GM19452 (cell line): Measurements from ENCODE around the gene GPR87.

ENCODE experiments used
- ATAC-seq: cut with Tn5 transposase; IDR thresholded peaks from one replicate; pipeline ENCODE4 v1.9.1; 2021; ENCODE audit not compliant: unreplicated experiment

GPR87 gene

DNA sequence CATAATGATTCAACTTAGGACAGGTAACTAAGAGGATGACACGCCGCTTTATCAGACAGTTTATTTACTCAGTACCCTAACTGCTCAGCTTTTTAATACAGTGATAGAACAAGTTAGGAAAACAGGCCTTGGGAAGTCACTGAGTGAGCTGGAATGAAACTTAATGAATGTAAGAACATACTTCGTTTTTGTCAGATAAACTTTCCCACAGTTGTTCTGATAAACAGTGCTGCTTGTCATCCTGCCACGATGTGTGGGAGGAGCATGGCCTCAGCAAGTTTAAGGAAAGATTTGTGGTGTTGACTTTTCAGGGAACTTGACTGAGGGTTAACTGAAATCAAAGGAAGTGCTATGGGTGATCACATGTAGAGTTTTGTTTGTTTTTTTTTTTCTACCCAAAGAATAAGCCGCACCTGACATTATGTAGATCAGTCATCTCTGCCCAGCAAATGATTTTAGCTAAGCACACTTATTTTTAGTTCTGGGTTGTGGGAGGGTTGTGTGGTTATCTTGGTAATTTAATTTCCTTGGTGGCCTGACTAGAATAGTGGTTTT, 32.6 kb downstream of the GPR87 start:
- ATAC-seq, result no peak

DNA sequence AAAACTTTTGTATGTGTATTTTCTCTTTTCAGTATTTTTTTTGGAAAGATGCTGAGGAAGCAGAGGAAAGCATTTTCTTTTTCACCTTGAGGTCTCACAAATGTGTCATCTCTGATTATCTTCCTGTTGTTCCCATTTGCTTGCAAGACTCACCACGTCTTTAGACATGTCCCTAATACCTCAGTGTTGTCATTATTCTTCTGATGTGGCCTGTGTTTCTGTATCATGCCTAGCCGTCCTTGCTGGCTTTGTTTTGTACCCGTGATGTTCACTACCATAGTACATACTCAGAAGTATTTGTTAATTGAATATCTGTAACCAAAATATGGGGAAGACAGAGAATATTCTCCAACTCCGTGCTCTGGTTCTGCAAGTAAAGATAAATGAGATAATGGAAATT, 33.2 kb downstream of the GPR87 start:
- ATAC-seq, result no peak

DNA sequence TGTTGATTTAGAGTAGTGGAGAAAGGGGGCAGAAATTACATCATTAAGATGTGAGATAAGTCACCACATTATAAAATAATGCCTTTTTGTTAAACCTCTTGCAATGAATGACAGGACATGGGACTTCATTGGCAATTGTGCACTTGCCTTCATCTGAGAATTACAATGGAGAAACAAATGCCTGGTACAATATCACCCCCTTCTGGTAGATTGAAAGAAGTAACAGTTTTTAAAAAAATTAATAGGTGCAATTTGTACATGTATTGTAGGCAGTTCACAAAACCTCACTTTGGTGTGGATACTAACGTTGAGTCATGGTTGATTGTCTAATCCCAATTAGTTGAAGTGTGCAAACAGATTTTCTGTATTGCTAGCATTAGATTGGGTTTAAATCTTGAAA, 33.7 kb downstream of the GPR87 start:
- no peak for ATAC-seq

DNA sequence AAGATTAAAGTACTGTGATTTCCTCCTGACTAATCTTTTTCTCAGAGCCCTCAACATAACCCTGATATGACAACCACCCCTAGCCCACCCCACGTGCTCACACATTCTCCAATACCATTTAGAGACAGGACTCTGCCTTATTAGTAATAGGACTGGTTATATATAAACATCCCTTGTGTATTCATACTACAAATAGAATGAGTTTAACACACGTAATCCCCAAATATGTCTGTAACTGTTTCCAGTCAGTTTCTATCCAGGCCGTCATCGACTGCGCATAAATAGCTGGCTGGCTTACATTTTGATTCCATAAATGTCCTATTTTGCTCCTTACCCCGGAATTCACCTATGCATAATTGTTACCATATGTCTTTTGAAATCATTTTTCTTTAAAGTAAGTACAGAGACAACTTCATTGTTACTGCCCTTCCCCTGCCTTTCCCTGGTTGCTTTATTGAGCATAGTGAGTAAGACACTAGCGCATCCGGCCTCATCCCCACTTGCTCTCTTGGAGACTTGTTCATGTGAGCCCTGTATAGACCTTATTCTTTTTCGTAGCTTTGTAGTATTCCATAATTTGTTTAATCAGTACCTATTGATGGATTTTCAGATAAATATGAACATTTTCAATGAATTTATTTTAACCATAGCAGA, 34.8 kb downstream of the GPR87 start:
- no peak for ATAC-seq

DNA sequence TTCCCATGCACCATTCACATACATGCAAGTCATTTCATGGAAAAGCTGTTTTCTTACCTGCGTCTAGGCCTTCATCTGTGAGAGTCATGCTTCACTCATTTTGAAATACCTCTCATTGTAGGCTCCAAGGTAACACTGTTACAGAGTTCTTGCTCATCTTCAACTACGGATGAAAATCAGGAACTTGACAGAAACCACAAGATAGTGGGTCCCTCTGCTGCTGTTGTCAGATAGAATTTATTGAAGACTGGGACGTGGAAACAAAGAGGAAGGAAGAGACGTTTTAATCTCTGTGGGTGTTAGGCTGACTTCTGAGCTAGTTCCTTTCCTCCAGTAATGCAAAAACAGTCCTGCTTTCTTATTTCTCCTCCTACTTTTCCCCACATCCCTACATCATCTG, 38.4 kb downstream of the GPR87 start, which contains the start of gene P2RY14:
TSS of gene P2RY14 (minus strand) at position 313 of the 400 bp plus-strand sequence. CDS start 64,226 bp downstream, outside the sequence.
- ATAC-seq, result no peak

DNA sequence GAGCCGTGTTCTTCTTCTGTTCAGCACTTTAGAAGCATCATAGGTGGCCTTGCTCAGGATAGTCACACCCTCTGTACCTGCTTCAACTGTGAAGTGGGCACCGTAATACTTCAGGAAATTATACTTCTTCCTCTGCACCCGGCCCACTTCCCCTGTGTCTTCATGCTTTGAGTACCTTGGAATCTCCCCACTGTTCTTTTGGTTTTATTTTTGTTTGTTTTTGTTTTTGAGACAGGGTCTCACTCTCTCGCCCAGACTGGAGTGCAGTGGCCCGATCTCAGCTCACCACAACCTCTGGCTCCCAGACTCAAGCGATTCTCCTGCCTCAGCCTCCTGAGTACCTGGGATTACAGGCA, 40.0 kb downstream of the GPR87 start:
- peak; percentile 72 for ATAC-seq

DNA sequence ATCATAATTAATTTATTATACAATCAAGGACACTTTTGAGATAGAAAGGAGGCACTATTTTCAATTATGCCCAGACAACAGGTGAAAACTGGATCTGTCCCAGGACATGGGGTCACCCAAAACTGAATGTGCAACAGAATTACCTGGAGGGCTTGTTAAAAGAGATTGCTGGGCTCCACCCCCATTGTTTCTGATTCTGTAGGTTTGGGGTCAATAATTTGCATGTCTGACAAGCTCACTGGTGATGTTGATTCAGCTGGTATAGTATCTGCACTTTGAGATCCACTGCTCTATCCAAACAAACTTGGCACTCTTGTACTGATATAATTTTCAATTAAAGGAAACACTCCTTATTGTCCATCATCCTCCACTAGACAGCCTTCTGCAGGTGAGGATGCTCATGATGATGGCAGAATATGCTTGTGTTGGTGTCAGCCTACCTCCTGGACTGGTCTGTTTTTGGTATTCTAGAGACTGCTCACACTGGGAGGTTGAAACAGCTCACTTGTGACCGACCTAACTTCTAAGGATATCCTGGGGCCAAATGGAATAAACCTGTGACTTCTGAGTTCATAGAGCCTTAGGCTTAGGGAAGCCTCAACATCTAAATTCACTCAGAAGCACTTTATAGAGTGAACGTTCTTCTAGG, 40.5 kb downstream of the GPR87 start:
- peak; percentile 17 for ATAC-seq

DNA sequence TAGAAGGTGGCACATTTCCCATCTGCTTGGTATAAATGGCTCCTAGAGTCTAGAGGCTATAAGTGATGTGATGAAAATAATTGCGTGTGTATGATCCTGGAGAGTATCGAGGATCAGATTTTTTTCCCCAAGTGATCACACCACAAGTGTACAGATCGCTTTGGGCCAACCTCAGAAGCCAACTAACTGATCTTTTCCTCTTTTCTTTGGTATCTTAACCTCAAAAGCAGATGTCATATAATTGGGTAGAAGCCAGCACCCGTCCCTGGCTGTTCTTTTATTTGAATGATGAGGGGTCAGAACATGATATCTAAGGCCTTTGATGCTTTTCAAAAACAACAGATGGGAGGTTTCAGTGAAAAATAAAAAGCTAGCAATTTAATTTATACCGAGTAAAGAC, 41.5 kb downstream of the GPR87 start:
- ATAC-seq, result no peak

DNA sequence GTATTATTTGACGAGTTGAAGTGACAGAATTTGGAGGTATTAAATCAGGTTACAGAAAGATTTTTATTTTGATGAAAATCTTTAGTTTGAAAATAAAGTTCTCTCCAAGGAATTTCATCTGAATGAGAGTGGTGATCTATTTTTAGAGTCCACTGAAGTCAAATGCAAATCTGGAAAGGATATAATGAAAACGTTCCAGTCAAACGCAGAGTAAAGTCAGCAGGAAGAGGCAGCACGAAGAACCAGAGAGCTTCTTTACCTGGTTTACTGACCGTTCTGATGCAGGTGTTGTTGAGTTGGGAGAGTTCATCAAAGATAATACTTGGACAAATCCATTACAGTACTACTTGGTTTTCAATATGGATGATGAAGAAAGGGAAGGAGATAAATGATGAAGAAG, 47.0 kb downstream of the GPR87 start:
- ATAC-seq, result no peak

DNA sequence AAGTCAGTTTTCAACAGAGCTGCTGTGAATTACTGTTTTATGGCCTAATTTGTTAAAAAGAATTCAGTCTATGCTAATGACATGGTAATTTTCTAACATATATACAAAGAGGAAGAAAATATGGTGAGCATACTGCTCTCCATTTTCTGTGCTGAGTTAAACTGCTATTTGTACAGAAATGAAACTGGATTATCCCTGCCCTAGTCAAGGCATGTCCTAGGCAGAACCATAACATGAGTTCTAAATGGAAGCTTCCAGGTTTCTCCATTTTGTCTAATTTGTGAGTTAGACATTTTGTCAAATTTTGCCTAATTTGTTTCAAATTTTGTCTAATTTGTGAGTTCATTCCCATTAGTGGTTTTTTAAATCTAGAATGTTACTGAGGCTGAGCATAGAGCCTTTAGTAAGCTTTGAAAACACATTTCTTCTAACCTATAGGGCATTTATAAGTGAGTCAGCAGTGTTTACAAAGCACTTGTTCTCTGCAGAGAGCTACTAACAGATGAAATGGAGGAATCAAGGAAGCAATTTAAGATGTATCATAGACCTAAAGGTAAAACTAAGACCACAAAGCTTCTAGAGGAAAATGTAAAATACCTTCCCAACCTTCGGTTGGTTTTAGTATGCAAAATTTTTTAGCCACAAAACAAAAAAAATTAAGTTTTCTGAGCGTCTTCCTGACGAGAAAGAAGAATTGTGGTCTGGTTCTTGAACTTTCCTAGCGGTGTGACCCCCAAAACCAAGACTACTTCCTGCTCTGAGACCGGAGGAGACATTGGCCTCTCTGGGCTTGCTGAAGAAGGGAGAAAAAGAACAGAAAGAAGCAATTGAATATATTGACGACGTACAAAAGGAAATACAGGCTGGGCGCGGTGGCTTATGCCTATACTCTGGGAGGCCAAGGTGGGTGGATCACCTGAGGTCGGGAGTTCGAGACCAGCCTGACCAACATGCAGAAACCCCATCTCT, 48.1 kb downstream of the GPR87 start:
- ATAC-seq, result peak; percentile 51

DNA sequence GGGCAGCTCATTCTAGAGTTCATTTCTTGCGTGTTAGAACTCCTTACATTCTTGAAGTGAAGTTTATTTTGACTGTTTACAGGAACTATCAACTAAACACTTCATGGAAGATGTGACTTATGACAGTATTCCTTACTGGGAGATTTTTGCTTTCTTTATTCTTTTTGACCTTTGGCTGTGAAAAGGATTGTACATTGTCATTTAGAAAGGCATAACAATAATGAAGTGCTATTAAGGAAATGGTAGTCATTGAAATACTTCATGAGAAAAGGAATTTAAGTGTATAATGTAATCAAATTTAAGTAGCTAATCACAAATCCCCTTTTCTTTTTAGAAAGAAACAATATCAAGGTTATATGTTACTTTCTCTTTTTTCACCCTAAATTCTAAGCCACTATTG, 49.6 kb downstream of the GPR87 start:
- no peak for ATAC-seq

DNA sequence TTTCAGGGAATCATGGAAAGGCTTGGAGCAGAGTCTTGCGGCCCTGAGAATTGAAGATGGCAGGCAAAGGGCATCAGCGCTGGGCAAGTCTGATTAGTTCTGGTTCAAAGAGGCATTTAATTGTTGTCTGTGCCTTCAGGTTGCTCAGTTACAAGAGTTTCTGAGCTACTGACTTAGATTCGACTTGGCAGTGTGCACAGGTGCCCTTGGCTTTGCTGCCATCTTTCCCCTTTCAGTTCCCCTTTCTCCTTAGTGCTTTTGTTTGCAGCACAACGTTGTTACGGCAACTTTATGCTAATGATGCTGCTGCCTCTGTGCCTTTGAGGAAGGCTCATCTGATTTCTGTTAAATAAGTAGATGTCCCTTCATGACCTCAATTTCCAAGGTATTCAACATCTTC, 50.8 kb downstream of the GPR87 start:
- ATAC-seq, result peak; percentile 98

DNA sequence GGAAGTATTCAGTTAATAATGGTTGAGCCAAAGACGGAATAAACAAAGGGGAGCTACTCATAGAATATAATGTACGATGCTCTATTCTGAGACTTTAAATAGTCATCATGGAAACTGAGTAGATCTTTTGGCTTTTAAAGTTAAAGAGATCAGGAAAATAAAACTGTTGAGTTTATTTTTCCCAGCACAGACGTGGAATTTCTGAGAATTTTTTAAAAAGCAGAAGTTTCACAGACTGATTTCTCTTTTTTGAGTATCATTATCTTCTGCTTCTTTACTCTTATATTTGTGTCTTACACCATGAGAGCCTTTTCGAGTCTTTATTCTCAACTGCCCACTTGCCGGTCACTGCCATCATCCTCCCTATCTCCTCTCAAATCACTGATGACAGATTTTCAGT, 51.5 kb downstream of the GPR87 start:
- no peak for ATAC-seq

DNA sequence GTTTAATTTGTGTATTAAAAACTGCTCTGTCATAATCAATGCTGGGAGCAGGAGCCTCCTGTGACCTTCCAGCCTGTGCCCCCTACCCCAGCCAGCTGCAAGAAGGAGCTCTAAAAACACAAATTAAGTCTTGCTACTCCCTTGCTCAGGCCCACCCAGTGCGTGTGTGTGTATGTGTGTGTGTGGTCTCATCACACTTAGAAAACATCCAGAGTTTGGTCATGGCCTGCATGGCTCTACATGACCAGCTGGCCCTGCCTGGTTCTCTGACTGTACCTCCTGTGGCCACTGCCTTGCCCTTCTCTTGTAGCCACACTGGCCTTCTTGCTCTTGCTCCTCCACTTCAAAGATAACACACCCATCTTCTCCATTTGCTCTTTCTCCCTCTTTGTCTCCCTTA, 52.0 kb downstream of the GPR87 start:
- no peak for ATAC-seq

DNA sequence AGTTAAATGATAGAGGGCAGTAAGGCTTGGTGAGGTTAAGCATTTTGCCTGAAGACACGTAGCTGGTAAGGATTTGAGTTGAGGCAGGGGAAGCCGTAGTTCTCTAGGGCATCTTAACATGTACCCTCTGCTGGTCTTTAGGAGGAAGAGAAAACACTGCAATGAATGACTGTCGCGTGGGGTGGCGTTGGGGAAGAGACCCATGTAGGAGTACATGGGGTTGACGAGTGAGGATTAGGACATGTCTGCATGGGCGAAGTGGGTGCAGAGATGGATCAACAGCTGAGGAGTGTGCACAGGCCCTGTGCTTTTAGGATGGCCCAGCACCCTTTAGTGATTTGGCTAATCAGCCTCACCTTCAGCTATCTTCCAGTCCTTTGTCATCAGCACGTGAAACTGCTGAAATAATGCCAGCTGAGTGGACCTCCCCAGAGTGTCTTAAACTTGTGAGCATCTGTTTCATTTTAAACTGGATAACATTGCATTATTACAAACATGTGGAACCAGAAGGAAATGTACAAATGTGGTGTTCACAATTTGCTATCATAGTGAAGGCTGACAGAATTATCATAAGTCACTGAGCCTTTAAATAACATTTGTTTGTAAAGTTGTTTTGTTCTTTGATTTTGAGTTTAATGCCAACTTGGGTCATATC, 53.6 kb downstream of the GPR87 start:
- no peak for ATAC-seq

DNA sequence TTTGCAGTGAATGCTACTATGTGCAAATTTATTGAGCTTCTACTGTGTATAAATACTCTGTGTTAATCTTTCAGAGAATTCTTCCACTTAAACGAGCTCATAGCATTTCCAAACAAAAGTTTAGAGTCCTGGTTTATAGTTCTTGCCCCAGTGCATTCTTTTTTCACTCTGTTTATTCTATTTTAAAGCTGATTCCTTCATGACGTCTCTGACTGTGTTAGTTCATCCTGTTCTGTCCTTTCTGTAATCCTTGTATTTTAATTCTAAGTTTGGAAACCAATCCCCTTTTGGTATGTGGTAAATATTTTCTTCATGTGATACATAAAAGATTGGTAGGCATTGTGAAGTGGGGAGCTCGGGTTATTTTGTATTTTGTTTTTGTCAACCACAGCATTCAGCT, 57.0 kb downstream of the GPR87 start:
- ATAC-seq, result no peak

DNA sequence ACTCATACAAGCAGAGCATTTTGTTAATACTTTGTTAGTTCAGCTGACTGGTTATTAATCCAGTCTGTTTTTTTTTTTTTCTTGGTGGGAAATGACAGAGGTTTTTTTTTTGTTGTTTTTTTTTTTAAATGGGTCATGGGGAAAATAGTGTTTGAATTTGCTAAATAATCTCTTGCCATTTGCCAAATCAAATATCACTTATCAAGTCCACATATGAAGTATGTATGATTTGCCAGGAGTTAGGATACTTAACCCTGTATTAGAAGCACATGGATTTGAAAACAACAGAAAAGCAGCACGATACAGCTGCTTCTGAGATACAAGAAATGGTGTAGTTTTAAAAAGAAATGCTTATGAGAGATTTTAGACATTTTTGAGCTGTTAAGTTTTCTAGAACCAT, 59.9 kb downstream of the GPR87 start:
- no peak for ATAC-seq

DNA sequence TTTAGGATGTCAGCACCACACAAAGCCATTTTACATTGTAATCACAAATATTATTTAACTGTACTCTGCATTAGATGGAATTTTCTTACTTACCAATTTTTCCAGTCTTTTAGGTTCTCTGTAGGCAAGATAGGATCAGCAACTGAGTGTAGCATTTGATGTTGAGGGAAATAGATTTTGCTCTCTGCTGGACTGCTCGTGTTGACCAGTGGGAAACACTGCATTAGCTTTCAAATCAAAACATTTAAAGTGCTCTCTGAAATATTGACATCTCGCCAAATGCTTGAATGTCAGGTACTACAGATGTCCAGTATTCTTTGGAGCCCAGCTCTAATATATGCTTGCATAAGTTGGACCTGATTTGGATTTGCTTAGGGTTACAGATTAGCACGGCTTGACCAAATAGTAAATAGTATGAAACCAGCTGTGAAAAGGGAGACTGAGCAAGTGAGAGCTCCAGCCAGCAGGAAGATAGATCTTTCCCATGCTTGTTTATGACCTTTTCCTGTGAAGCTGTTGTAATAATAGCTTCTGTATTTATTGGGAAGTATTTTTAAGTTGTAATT, 67.8 kb downstream of the GPR87 start:
- ATAC-seq, result no peak
